ENCODE data around the gene ATG14.

Gene ATG14

GRCh38 chr14:55356913-55357312 lies 54.7 kb downstream of the ATG14 start:
- Histone ChIP-seq H3K4me3 (ENCODE audit: low read depth, low read length) (no peak overlapping the region), H3K27me3 (no peaks in the 10 kb centered on the region), H3K4me1 (no peaks in the 10 kb centered on the region), H3K9me3 (no peaks in the 10 kb centered on the region), H3K36me3 (no peaks in the 10 kb centered on the region)
- DNase-seq, result no peak
- no peak for TF ChIP-seq CTCF (IDR thresholded peaks at IDR 0.05; ENCODE audit: low read depth, low read length)

- no peak for TF ChIP-seq CTCF (IDR thresholded peaks at IDR 0.05; ENCODE audit: low read depth, low read length)
- Histone ChIP-seq H3K27me3 (no peaks in the 10 kb centered on the region), H3K36me3 (no peaks in the 10 kb centered on the region), H3K4me1 (no peaks in the 10 kb centered on the region), H3K9me3 (no peaks in the 10 kb centered on the region), H3K4me3 (ENCODE audit: low read depth, low read length) (no peak overlapping the region)
- no peak for DNase-seq
These were observed 55.7 kb downstream of the ATG14 start for GRCh38 chr14:55355922-55356321.

- H3K4me3 ChIP-seq (ENCODE audit: low read depth, low read length), result no peak overlapping the region
- no peaks in the 10 kb centered on the region for H3K27me3 ChIP-seq
- peaks cover 3% of the 10 kb centered on the region for H3K36me3 ChIP-seq
- H3K4me1 ChIP-seq, result no peaks in the 10 kb centered on the region
- DNase-seq, result peak; percentile 68
- TF ChIP-seq CTCF (IDR thresholded peaks at IDR 0.05; ENCODE audit: low read depth, low read length), result peak; percentile 92
- no peaks in the 10 kb centered on the region for H3K9me3 ChIP-seq
These were observed 57.1 kb downstream of the ATG14 start for GRCh38 chr14:55354500-55354899.

- DNase-seq, result no peak
- H3K27me3 ChIP-seq, result no peaks in the 10 kb centered on the region
- no peak overlapping the region for H3K4me3 ChIP-seq (ENCODE audit: low read depth, low read length)
- peaks cover 3% of the 10 kb centered on the region for H3K36me3 ChIP-seq
- peaks cover 2% of the 10 kb centered on the region for H3K4me1 ChIP-seq
- no peak; the same call in 1 of the 2 replicates for TF ChIP-seq CTCF (IDR thresholded peaks at IDR 0.05; ENCODE audit: low read depth, low read length)
- H3K9me3 ChIP-seq, result no peaks in the 10 kb centered on the region
These were observed 57.8 kb downstream of the ATG14 start for GRCh38 chr14:55353686-55354467.

- DNase-seq, result no peak
- no peaks in the 10 kb centered on the region for H3K27me3 ChIP-seq
- peaks cover 3% of the 10 kb centered on the region for H3K36me3 ChIP-seq
- H3K9me3 ChIP-seq, result no peaks in the 10 kb centered on the region
- no peak for TF ChIP-seq CTCF (IDR thresholded peaks at IDR 0.05; ENCODE audit: low read depth, low read length)
- no peak overlapping the region for H3K4me3 ChIP-seq (ENCODE audit: low read depth, low read length)
- peaks cover 4% of the 10 kb centered on the region for H3K4me1 ChIP-seq
These were observed 59.4 kb downstream of the ATG14 start for GRCh38 chr14:55352201-55352600.

- peaks cover 3% of the 10 kb centered on the region for H3K36me3 ChIP-seq
- peaks cover 4% of the 10 kb centered on the region for H3K4me1 ChIP-seq
- H3K27me3 ChIP-seq, result no peaks in the 10 kb centered on the region
These were observed 60.5 kb downstream of the ATG14 start for GRCh38 chr14:55351111-55351510.

More at GRCh38 chr14:55351111-55351510, 60.5 kb downstream of the ATG14 start:
- TF ChIP-seq CTCF (IDR thresholded peaks at IDR 0.05; ENCODE audit: low read depth, low read length), result no peak
- no peak for DNase-seq
- Histone ChIP-seq H3K4me3 (ENCODE audit: low read depth, low read length) (no peak overlapping the region), H3K9me3 (no peaks in the 10 kb centered on the region)

All from BE2C (cell line).